WTC11 (cell line): ENCODE results near the gene GDPD4. TPM values are rescaled to one million over a fixed set of nuclear protein-coding genes. Genes with fewer than 3 reads are reported as not detected.

Source experiments
- ATAC-seq: fragments of 200-7000 bp; cut with Tn5 transposase; 2 replicates; pipeline ENCODE4 v1.10.0; 2021; ENCODE audit warnings: mild to moderate bottlenecking, moderate library complexity
- CTCF ChIA-PET: fragments of 300-600 bp; sonication (Branson Sonifier 250); formaldehyde crosslinking; loops from one replicate; lab custom pipeline; 2021; ENCODE audit warnings: antibody characterized with exemption; lab: Charles Lee
- POLR2A ChIA-PET: fragments of 350-600 bp; sonication (Branson Sonifier 250); formaldehyde crosslinking; loops from one replicate; lab custom pipeline; 2021; ENCODE audit warnings: antibody characterized with exemption; lab: Charles Lee
- DNase-seq: peaks from one replicate; pipeline ENCODE4 v3.0.0; 2021; ENCODE audit warnings: low spot score
- H3K27ac Mint-ChIP-seq: 2 replicates; pipeline ENCODE4 v1.8.0; 2021; ENCODE audit warnings: mixed read lengths
- H3K27me3 Mint-ChIP-seq: 2 replicates; pipeline ENCODE4 v1.8.0; 2021; ENCODE audit warnings: low read depth, mild to moderate bottlenecking, moderate library complexity, mixed read lengths
- H3K36me3 Mint-ChIP-seq: 2 replicates; pipeline ENCODE4 v1.8.0; 2021; ENCODE audit warnings: mixed read lengths
- H3K4me1 Mint-ChIP-seq: 2 replicates; pipeline ENCODE4 v1.8.0; 2022; ENCODE audit warnings: mixed read lengths
- H3K4me3 Mint-ChIP-seq: 2 replicates; pipeline ENCODE4 v1.8.0; 2021; ENCODE audit warnings: mild to moderate bottlenecking, moderate library complexity, mixed read lengths
- H3K9me3 Mint-ChIP-seq: 2 replicates; pipeline ENCODE4 v1.8.0; 2021; ENCODE audit warnings: mixed read lengths
- AFF4 ChIP-seq: sonication (generic); formaldehyde crosslinking; IDR thresholded peaks from 2 replicates; pipeline ENCODE4 v1.8.1; 2023; ENCODE audit warnings: mild to moderate bottlenecking, missing genetic modification reagents, borderline replicate concordance
- AR ChIP-seq: fragments of 250-450 bp; sonication (Bioruptor Pico); IDR thresholded peaks from 2 replicates; pipeline ENCODE4 v1.9.0; 2021; ENCODE audit warnings: mild to moderate bottlenecking
- CBFB ChIP-seq: sonication (generic); formaldehyde crosslinking; IDR thresholded peaks from 2 replicates; pipeline ENCODE4 v1.8.1; 2022; ENCODE audit warnings: mild to moderate bottlenecking, low read depth, missing genetic modification reagents
- FOXP4 ChIP-seq: sonication (generic); formaldehyde crosslinking; IDR thresholded peaks from 2 replicates; pipeline ENCODE4 v1.8.0; 2022; ENCODE audit warnings: mild to moderate bottlenecking, missing genetic modification reagents
- GABPB1 ChIP-seq: sonication (generic); formaldehyde crosslinking; IDR thresholded peaks from 2 replicates; pipeline ENCODE4 v1.8.1; 2023; ENCODE audit warnings: mild to moderate bottlenecking, missing genetic modification reagents
- HMGA2 ChIP-seq: fragments of 250-450 bp; sonication (Bioruptor Pico); IDR thresholded peaks from 2 replicates; pipeline ENCODE4 v1.4.0; 2021; ENCODE audit warnings: mild to moderate bottlenecking, moderate library complexity
- IRF2 ChIP-seq: sonication (generic); formaldehyde crosslinking; IDR thresholded peaks from 2 replicates; pipeline ENCODE4 v1.8.0; 2022; ENCODE audit warnings: low read depth, missing genetic modification reagents, borderline replicate concordance
- NR1H2 ChIP-seq: sonication (generic); formaldehyde crosslinking; IDR thresholded peaks from 2 replicates; pipeline ENCODE4 v1.9.0; 2021; ENCODE audit warnings: mild to moderate bottlenecking, moderate library complexity, missing genetic modification reagents
- RELA ChIP-seq: sonication (generic); formaldehyde crosslinking; IDR thresholded peaks from 2 replicates; pipeline ENCODE4 v1.8.1; 2022; ENCODE audit warnings: missing genetic modification reagents, mild to moderate bottlenecking, borderline replicate concordance
- SMAD3 ChIP-seq: sonication (generic); formaldehyde crosslinking; IDR thresholded peaks from 2 replicates; pipeline ENCODE4 v1.8.0; 2022; ENCODE audit warnings: missing genetic modification reagents, mild to moderate bottlenecking, borderline replicate concordance
- SMAD4 ChIP-seq: sonication (generic); formaldehyde crosslinking; IDR thresholded peaks from 2 replicates; pipeline ENCODE4 v1.8.0; 2022; ENCODE audit warnings: mild to moderate bottlenecking, missing genetic modification reagents
- SP1 ChIP-seq: sonication (generic); formaldehyde crosslinking; conservative IDR thresholded peaks from 2 replicates; pipeline ENCODE4 v1.8.1; 2022; ENCODE audit warnings: missing genetic modification reagents
- TP53 ChIP-seq: sonication (generic); formaldehyde crosslinking; IDR thresholded peaks from 2 replicates; pipeline ENCODE4 v1.8.1; 2023; ENCODE audit warnings: mild to moderate bottlenecking, missing genetic modification reagents
- USF1 ChIP-seq: sonication (generic); formaldehyde crosslinking; IDR thresholded peaks from 2 replicates; pipeline ENCODE4 v1.8.0; 2022; ENCODE audit warnings: mild to moderate bottlenecking, missing genetic modification reagents
- ZNF219 ChIP-seq: sonication (generic); formaldehyde crosslinking; IDR thresholded peaks from 2 replicates; pipeline ENCODE4 v1.8.0; 2023; ENCODE audit warnings: missing genetic modification reagents, mild to moderate bottlenecking, borderline replicate concordance
- ZNF532 ChIP-seq: fragments of 250-450 bp; sonication (Bioruptor Pico); IDR thresholded peaks from 2 replicates; pipeline ENCODE4 v1.9.0; 2021; ENCODE audit warnings: mild to moderate bottlenecking, borderline replicate concordance
- total RNA-seq: library from RNA; stranded (reverse); gene quantifications from 3 replicates; pipeline ENCODE4 v1.2.3, GENCODE V29; 2021

Gene GDPD4
- total RNA-seq, 1 experiment from 2014 or later: not detected

- Mint-ChIP-seq H3K36me3 (no peaks in the 10 kb centered on the region), H3K27ac (no peak overlapping the region), H3K27me3 (no peaks in the 10 kb centered on the region), H3K4me3 (no peak overlapping the region), H3K9me3 (no peaks in the 10 kb centered on the region; the same call in 1 of the 2 replicates), H3K4me1 (no peaks in the 10 kb centered on the region)
- no peak for ATAC-seq
- POLR2A ChIA-PET: no interaction called here
- no peak for DNase-seq
- no peak for TF ChIP-seq AFF4 (CRISPR knock-in tag)
- no peak for TF ChIP-seq ZNF532
- TF ChIP-seq RELA (CRISPR knock-in tag): no peak
- TF ChIP-seq TP53 (CRISPR knock-in tag): no peak
- no peak for TF ChIP-seq GABPB1 (CRISPR knock-in tag)
- TF ChIP-seq SMAD4 (CRISPR knock-in tag): no peak
- no peak for TF ChIP-seq ZNF219 (CRISPR knock-in tag)
- TF ChIP-seq FOXP4 (CRISPR knock-in tag): no peak
- TF ChIP-seq USF1 (CRISPR knock-in tag): no peak
- no peak for TF ChIP-seq SMAD3 (CRISPR knock-in tag)
- TF ChIP-seq IRF2 (CRISPR knock-in tag): no peak
- TF ChIP-seq CBFB: no peak
- no peak for TF ChIP-seq HMGA2 (CRISPR knock-in tag)
- no peak for TF ChIP-seq NR1H2 (CRISPR knock-in tag)
- TF ChIP-seq AR (CRISPR knock-in tag): no peak
- TF ChIP-seq SP1 (CRISPR knock-in tag): no peak
- CTCF ChIA-PET: interaction anchor here (1.2 to 2.2 kb wide), 3 partner anchors 8 to 407 kb away, joined by 3 to 5 read pairs (median 3); no protein-coding TSS in a partner anchor
Measured at GRCh38 chr11:77212314-77213007, 89.0 kb downstream of the GDPD4 start.
